Lung (tissue), 12 donors: ENCODE measurements around the gene EVA1C. TPM values are rescaled to one million over a fixed set of nuclear protein-coding genes. Genes with fewer than 3 reads are reported as not detected.

Experiments
- ATAC-seq: fragments of 200-7000 bp; cut with Tn5 transposase; one replicate; pipeline ENCODE4 v1.9.1; 2020; ENCODE audit warnings: moderate number of reproducible peaks; ENCODE audit not compliant: insufficient read depth, low FRiP score
- DNase-seq, 3 donors: peaks; one replicate each; pipeline ENCODE4 v3.0.0-alpha.2; 2013 to 2017
- H3K27ac ChIP-seq, 2 donors: one replicate each; pipeline ENCODE4 v1.5.1; 2013; ENCODE audit warnings: mild to moderate bottlenecking in 2 of 2, moderate library complexity in 2 of 2, control low read depth in 1 of 2, inconsistent platforms in 1 of 2, low read depth in 1 of 2, low read length in 1 of 2
- H3K27me3 ChIP-seq, 3 donors: one replicate each; pipeline ENCODE4 v1.5.1; 2013; ENCODE audit warnings: low read length in 2 of 3; ENCODE audit not compliant: control insufficient read depth in 3 of 3, insufficient read depth in 3 of 3
- H3K36me3 ChIP-seq, 4 donors: one replicate each; pipeline ENCODE4 v1.5.1; 2013; ENCODE audit warnings: low read length in 4 of 4, mild to moderate bottlenecking in 1 of 4, moderate library complexity in 1 of 4; ENCODE audit not compliant: control insufficient read depth in 4 of 4, insufficient read depth in 4 of 4
- H3K4me1 ChIP-seq, 5 donors: one replicate each; pipeline ENCODE4 v1.5.1; 2013; ENCODE audit warnings: low read length in 5 of 5, mild to moderate bottlenecking in 2 of 5, moderate library complexity in 1 of 5; ENCODE audit not compliant: control insufficient read depth in 5 of 5, insufficient read depth in 5 of 5
- H3K4me3 ChIP-seq: one replicate; pipeline ENCODE4 v1.5.1; 2013; ENCODE audit warnings: mild to moderate bottlenecking, control low read depth, moderate library complexity
- H3K9ac ChIP-seq, 2 donors: one replicate each; pipeline ENCODE4 v1.5.1; 2013; ENCODE audit warnings: low read length in 2 of 2, control low read depth in 1 of 2; ENCODE audit not compliant: insufficient read depth in 1 of 2
- H3K9me3 ChIP-seq, 4 donors: one replicate each; pipeline ENCODE4 v1.5.1; 2013; ENCODE audit warnings: low read length in 3 of 4, mild to moderate bottlenecking in 1 of 4, moderate library complexity in 1 of 4; ENCODE audit not compliant: control insufficient read depth in 4 of 4, insufficient read depth in 3 of 4
- WGBS, 2 donors: extraction: QIAGEN DNeasy Blood & Tissue Kit; methylation state at CpG; one replicate each; pipeline ENCODE4 v1.1.7; 2013; 5-methylcytosine and 5-hydroxymethylcytosine counted together
- polyA plus RNA-seq, 2 donors: library from polyadenylated mRNA; stranded (reverse); fragments of 200-250 nt; gene quantifications; one replicate each; pipeline ENCODE4 v1.2.1, GENCODE V29; 2013
- total RNA-seq, 2 donors: library from RNA; depleted of rRNA in 1 of 2; stranded (reverse); fragments of >200 nt in 1 of 2; gene quantifications; one replicate each; pipeline ENCODE4 v1.2.1, GENCODE V29; 2014 to 2021
- TF ChIP-seq, protein P1 (sequence below): IDR thresholded peaks from 2 replicates; pipeline ENCODE4 v1.5.1; 2012; ENCODE audit warnings: mild to moderate bottlenecking; ENCODE audit errors: control extremely low read depth, extremely low read depth
- donor health status: control.
- donor health status: control.
- donor health status: Bipolar disorder and iron deficiency.
- donor health status: healthy.
- donor health status: DM: yes; HTN: yes; CAD: no.

Gene EVA1C
- total and polyA plus RNA-seq, 4 donors: 13.9 to 59.0 (median 48.6) TPM

DNA sequence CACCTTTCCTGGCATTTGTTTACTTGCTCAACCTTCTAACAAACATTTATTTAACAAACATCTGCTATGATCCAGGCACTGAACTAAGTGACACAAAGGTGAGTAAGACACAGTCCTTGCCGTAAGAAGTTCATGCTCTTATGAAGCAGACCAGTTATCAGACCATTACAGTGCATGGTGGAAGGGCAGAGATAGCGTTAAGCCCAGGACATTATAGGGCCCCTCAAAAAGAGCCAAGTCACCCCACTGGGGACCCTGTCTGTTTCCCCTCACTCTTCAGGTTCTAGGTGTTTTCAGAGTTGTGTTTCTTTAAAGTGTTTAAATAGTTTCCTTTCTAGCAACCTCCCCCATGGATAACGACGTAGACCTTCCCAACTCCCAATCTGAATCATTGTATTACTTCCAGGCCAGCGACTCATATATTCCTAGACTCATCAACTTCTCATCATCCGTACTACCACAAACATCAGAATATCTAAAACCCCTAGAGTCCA is 133.5 kb downstream of the EVA1C start:
- Histone ChIP-seq H3K36me3 (no peaks in the 10 kb centered on the region), H3K4me1 (no peaks in the 10 kb centered on the region), H3K4me3 (no peak overlapping the region), H3K27ac (no peak overlapping the region), H3K9ac (no peak overlapping the region), H3K9me3 (no peaks in the 10 kb centered on the region), H3K27me3 (no peaks in the 10 kb centered on the region)
- no peak for DNase-seq
- no peak for ATAC-seq
- 84 to 90% methylated on average over 6 of the region's 6 CpGs for WGBS, 2 donors
- TF ChIP-seq, protein P1, sequence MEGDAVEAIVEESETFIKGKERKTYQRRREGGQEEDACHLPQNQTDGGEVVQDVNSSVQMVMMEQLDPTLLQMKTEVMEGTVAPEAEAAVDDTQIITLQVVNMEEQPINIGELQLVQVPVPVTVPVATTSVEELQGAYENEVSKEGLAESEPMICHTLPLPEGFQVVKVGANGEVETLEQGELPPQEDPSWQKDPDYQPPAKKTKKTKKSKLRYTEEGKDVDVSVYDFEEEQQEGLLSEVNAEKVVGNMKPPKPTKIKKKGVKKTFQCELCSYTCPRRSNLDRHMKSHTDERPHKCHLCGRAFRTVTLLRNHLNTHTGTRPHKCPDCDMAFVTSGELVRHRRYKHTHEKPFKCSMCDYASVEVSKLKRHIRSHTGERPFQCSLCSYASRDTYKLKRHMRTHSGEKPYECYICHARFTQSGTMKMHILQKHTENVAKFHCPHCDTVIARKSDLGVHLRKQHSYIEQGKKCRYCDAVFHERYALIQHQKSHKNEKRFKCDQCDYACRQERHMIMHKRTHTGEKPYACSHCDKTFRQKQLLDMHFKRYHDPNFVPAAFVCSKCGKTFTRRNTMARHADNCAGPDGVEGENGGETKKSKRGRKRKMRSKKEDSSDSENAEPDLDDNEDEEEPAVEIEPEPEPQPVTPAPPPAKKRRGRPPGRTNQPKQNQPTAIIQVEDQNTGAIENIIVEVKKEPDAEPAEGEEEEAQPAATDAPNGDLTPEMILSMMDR: no peak

DNA sequence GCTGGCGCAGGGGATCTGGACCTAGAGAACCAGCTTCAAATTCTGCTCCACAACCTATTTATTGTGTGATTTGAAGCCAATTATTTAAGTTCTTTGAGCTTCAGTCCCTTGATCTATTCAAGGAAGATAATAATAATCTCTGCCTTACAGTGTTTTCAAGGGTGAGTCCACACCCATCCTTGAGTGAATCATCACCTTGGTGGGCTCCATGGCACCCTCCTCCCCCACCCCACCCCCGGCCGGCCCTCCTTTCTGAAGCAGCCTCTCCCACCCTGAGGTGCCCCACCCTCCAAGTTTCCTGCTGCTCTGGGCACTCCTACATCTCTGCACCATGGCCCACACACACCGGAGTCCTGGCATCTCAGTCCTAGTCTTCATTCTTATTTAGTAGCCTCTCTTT is 134.5 kb downstream of the EVA1C start:
- DNase-seq: no peak
- no peak overlapping the region for H3K27ac ChIP-seq
- WGBS, 2 donors: 83 to 88% methylated on average over 4 of the region's 4 CpGs
- H3K27me3 ChIP-seq: no peaks in the 10 kb centered on the region
- no peak overlapping the region for H3K9ac ChIP-seq
- no peak overlapping the region for H3K4me3 ChIP-seq
- no peaks in the 10 kb centered on the region for H3K36me3 ChIP-seq
- TF ChIP-seq, protein P1: no peak
- ATAC-seq: no peak
- no peaks in the 10 kb centered on the region for H3K4me1 ChIP-seq
- no peaks in the 10 kb centered on the region for H3K9me3 ChIP-seq

DNA sequence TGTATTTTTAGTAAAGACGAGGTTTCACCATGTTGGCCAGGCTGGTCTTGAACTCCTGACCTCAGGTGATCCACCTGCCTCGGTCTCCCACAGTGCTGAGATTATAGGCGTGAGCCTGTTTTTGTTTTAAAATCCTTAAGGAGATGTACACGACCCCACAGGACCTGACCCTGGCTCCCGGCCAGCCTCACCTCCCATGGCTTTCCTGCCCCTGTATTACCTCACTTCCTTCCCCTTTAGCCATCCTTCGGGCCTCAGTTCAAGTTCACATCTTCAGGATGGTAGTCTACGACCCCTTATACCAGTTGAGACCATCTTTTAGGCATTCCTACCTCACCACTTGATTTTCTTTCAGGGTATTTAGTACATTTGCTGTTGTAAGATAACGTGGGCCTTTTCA is 136.5 kb downstream of the EVA1C start:
- 51 to 65% methylated on average over 8 of the region's 8 CpGs for WGBS, 2 donors
- DNase-seq: no peak
- Histone ChIP-seq H3K36me3 (no peaks in the 10 kb centered on the region), H3K9me3 (no peaks in the 10 kb centered on the region), H3K9ac (no peak overlapping the region), H3K4me1 (no peaks in the 10 kb centered on the region), H3K27me3 (no peaks in the 10 kb centered on the region), H3K4me3 (no peak overlapping the region), H3K27ac (no peak overlapping the region)
- ATAC-seq: no peak
- TF ChIP-seq, protein P1: no peak

DNA sequence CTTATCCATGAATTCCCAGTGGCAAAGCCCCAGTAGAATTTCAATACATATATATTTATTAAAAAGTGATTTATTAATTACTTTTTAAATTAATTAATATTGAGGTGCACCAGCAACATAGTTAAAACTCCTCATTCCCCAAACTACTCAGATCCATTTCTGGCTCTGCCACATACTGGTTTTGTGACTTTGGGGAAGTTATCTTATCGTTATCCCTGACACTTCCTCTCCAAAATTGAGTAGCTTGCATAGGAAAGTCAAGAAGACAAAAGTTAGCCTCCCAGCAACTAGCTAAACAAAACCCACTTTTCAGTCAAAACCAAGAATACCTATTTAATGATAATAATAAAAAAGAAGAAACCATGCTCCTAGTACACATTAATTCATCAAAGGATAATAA is 136.9 kb downstream of the EVA1C start:
- Histone ChIP-seq H3K4me1 (no peaks in the 10 kb centered on the region), H3K27ac (no peak overlapping the region), H3K36me3 (no peaks in the 10 kb centered on the region), H3K9ac (no peak overlapping the region), H3K4me3 (no peak overlapping the region), H3K27me3 (no peaks in the 10 kb centered on the region), H3K9me3 (no peaks in the 10 kb centered on the region)
- 14 to 51% methylated on average over 1 of the region's 1 CpG for WGBS, 2 donors
- ATAC-seq (no peak), DNase-seq (no peak)
- TF ChIP-seq, protein P1: no peak
